ENCODE data around the gene UVRAG.
"Not testable (repeated sequence)": the region's sequence is repeated elsewhere in the genome, so short reads cannot be mapped to it uniquely, and the experiment has no call there.

The UVRAG gene

DNA sequence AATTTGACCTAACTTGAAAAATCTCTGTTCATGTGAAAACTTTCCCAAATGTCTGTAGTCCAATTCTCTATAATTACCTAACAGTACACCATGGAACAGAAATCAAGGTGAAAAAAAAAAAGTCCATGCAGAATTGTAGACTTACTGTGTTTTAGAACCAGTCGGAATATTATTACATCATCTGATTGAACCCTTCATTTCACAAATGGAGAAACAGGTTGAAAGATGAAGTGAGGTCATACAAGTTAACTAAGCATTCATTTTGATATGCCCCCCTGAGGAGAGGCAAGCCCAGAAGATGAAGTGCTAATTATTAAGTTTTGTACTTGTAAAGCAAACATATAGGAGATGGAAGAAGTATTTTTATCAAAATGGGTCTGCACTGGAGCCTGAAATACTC lies 211.9 kb downstream of the UVRAG start:
- no peak for DNase-seq (ENCODE audit: low spot score)

DNA sequence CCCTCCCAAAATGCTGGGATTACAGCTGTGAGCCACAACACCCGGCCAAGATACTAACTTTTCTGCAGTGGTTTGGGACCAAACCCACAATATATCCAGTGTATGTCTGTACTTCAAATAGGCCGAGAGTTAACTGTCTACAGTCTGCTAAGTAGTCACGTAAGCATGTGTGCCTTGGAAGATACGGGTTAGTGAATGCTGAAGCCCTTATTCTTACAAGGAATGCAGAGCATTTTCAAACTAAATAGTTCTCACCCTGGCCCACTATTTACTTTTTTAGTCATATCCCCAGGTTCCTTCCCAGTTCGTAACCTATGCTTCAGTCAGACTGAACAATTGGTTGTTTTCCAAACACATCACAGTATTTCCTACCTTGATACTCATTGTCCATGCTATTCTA lies 215.3 kb downstream of the UVRAG start:
- DNase-seq (ENCODE audit: low spot score), result no peak

DNA sequence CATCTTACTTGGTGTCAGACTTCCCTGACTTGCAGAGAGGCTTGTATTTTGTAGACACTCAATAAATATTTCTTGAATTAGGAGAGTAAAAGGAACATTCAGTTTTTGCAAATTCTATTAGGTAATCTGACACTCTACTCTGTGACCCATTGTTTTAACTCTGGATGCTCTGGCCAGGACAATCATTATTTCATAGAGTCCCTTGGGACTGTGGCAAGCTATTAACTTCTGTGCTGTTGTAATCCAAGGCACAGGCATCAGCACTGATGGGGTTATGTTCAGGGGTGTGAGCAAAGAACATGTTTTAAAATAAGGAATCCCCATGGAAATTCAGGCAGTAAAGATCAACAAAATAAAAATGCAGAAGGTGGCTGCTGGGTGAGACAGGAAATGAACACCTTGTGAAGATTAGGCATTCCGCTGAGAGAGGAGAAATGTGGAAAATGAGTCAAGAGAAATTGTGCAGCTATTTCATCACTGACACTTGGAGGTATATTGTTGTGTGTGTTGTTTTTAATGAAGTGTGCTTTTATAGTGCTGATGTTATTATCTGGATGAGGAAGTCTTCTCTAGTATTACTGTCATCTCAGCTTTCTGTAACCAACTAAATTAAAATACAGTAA lies 216.1 kb downstream of the UVRAG start:
- no peak for DNase-seq (ENCODE audit: low spot score)

DNA sequence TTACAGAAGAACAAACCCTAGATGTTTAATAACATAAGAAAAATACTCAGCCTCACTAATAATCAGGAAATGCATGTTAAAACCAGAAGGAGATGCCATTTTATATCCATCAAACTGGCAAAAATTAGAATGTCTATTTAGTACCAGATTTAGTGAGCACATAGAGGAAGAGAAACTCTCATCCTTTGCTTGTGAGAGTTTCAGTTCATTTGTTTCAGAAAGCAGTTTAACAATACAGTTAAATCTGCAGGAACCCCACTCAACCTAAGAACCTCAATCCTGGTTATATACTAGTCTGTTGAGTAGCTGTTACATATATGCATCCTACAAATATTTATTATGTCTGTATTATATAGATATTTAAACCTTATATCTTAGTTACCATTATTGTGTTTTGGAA lies 218.7 kb downstream of the UVRAG start:
- DNase-seq (ENCODE audit: low spot score), result no peak

DNA sequence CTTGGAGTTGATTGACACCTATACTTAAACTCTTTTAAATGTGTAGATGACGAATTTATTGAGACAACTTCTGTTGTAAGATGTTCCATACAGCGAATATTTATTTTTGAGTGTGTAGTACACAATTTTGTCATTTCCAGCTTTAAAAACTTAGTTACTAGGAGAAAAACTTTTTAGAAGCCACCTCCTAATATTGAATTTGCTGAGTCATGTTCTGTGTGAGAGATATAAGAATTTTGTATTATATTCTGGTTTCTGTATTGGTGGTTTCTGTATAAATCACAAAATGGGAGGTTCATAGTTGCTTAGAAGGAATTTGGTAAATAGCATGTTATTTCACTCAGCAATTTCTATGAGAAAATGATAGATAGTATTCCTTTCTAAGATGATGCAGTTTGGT lies 220.0 kb downstream of the UVRAG start:
- DNase-seq (ENCODE audit: low spot score), result peak; percentile 54

DNA sequence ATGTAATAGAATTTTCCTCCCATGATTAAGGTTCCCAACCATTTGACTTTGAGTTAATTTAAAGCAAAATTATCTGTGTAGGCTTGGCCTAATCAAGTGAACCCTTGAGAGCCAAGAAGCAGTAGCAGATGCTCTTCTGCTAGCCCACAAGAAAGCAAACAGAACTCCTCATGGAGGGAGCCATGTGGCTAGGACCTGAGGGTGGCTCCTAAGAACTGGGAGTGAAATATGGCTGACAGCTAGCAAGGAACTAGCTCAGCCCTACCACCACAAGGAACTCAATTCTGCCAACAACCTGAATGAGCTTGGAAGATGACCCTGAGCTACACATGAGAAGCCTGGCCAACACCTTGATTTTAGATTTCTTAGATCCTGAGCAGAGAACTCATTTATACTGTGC lies 223.6 kb downstream of the UVRAG start:
- DNase-seq (ENCODE audit: low spot score), result no peak

DNA sequence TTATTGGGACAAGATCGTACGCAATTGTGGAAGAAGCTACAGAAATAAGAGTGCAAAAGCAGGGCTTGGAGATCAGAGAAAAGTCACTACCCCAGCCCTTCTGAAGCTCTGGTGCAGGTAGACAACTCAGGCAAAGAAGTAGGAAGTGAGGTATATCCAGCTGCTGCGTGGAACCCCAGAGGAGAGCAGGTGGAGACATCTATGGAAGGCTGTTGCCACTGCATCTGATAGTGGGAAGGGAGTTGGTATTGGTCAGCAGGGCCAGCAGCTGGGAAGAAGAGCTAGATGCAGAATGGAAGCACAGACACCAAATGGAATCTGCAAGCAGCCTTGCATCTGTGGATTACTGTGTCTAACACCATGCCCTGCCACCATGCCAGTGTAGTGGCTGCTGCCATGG lies 226.2 kb downstream of the UVRAG start:
- no peak for DNase-seq (ENCODE audit: low spot score)

DNA sequence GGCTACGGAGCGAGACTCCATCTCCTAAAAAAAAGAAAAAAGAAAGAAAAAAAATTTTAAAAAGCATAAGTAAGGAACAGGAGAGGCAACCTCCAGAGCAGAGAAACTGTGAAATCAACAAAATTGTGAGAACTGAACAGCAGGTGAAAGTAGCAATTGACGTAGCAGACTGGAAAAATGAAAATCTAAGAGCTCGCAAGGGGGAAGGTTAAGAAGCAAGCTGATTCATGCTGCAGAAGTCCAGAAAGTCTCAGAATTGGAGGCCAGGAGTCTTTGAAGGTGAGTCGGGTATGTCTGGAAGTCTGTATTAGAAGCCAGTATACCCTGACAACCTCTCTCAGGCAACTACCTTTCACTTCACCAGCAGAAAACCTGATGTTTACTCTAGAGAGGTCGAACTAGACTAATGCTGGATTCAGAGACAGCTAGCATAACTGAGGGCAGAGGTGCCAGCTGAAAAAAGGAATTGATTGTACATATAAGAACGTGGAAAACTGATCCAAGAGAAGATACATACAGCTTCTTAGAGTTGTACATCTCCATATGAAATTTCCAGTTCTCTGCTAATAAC lies 229.8 kb downstream of the UVRAG start:
- no peak for DNase-seq (ENCODE audit: low spot score)

DNA sequence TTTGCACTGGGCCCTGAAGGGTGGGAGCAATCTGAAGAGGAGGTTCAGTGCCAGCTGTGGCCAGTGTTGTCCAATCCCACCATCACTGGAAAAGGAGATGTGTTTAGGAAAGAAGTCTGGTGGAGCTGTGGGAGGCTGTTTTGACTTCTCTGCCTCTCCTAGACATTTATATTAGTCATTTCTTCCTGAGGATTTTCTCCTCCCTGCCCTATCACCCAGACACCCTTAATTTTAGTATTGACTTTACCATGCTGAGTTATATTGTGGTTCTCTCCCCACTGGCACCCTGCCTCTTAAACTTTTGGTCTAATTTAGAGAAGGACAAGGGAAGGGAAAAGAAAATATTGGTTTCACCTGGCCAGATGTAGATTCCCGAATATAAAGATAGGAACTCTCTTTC lies 232.2 kb downstream of the UVRAG start:
- DNase-seq (ENCODE audit: low spot score), result no peak

DNA sequence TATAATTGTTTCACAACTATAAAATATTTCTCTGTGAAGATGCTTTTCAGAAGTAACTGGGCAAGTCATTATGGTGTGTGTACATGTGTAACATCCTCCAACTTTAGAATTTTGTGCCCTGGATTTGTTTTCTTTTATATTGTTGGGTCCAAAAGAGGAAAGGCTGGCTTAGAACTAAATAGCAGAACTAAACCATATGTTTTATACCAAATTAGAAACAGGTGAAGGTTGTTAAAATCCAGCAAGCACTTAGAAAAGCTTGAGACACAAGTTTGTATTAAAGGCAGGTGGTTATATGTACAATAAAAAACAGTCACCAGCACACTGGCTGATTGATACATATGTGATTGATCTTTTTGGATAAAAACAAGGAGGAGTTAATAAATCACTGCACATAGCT lies 232.8 kb downstream of the UVRAG start:
- DNase-seq (ENCODE audit: low spot score), result no peak

DNA sequence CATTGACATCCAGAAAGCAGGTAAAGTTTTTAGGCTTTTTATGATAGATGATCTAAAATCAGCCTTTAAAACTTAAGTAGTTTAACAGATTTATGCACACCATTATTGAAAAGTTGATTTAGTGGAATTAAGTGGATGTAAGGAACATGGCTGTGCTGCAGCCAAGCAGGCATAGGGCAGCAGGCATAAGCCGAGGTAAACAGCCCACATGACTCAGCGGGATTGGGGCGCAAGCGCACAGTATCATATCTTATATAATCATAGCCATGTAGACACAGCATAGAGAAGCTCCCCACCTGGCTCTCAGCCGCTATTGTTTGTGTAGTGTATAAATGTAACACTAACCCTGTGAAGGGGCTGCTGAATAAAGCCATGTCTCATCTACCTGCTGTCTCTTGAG lies 233.8 kb downstream of the UVRAG start:
- DNase-seq (ENCODE audit: low spot score), result no peak

DNA sequence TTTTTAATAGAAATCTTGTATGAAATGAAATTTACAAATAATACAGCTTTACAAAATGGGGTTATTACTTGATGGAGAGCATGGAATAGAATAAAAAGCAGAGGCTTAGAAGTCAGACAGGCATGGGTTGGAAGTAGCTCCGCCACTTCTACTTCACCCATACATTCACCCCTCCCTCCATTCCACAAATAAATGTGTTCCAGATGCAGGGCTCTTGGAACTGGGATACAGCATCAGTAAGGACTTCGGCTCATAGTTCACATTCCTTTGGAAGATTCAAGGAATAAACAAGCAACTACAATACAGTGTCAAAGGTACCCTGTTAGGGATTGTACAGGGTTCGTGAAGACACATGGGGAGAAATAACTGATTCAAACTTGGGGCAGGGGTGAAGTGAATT lies 234.5 kb downstream of the UVRAG start:
- no peak for DNase-seq (ENCODE audit: low spot score)

DNA sequence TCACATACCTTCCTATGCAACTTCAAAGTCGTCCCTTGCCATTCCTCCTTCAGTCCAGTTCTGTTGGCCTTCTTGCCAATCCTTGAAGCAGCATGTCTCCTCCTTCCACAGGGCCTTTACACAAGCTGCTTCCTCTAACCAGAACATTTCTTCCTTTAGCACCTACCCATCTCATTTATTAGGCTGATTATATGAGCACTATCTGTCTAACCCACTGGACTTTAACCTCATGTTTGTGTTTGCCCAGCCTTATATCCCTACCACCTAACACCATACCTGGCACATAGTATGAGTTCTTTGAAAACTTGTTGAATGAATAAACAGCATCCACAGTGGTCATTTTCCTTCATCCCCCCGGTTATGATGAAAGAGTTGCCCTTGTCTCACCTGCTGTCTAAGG lies 236.9 kb downstream of the UVRAG start:
- DNase-seq (ENCODE audit: low spot score), result no peak

DNA sequence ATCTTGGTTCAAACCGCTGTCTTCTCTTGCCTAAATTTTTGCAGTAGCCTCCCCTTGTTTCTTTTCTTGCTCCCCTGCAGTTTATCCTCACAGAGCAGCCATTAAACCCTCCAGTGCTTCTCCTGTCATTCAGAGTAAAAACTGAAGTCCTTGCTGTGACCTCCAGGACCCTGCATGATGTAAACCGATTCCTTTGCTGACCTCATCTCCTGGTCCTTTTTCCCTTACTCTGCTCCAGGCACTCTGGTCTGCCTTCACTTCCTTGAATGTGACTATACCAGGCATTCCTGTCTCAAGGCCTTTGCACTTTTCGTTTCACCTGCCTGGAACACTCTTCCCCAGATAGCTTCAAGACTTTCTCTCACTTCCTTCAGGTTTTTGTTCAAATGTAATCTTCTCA lies 239.3 kb downstream of the UVRAG start:
- DNase-seq (ENCODE audit: low spot score), result no peak

DNA sequence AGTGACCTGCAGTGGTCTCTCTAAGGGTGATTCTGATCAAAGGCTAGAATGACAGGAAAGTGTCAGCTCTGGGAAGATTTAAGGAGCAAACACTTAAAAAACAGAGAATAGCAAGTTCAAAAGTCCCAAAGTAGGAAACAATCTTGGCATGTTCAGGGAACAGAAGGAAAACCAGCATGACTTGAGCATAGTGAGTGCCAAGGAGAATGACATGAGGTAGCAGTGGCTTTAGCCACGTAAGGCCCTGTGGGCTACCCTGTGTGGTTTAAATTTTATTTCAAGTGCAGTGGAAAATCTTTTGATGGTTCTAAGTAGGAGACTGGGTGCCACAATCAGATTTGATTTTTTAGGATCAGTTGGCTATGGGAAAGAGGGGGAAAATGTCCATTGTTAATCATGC lies 241.9 kb downstream of the UVRAG start:
- DNase-seq (ENCODE audit: low spot score), result no peak

DNA sequence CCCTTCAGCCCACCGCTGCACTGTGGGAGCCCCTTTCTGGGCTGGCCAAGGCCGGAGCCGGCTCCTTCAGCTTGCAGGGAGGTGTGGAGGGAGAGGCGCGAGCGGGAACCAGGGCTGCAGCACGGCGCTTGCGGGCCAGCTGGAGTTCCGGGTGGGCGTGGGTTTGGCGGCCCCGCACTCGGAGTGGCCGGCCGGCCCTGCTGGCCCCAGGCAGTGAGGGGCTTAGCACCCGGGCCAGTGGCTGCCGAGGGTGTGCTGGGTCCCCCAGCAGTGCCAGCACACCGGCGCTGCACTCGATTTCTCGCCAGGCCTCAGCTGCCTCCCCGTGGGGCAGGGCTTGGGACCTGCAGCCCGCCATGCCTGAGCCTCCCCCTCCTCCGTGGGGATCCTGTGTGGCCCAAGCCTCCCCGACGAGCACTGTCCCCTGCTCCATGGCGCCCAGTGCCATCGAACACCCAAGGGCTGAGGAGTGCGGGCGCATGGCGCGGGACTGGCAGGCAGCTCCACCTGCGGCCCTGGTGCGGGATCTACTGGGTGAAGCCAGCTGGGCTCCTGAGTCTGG lies 245.5 kb downstream of the UVRAG start:
- not testable (repeated sequence) for DNase-seq (ENCODE audit: low spot score)

DNA sequence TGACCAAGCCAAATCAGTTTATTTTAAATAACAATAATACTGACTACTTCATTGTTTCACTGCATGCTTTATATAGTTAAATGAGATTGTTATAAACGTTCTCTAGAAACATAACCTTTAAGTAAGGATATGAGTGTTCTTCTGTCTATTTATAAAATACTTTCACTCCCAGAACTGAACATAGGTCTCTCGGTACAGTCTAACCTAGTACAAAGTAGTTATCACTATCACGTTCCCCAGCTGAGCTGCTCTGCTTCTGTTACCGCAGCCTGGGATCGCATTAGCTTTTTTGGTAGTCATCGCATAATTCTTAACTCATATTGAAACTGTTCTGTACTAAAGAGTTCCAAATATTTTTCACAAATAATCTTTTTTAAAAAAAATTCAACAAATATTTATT lies 247.7 kb downstream of the UVRAG start:
- no peak for DNase-seq (ENCODE audit: low spot score)

DNA sequence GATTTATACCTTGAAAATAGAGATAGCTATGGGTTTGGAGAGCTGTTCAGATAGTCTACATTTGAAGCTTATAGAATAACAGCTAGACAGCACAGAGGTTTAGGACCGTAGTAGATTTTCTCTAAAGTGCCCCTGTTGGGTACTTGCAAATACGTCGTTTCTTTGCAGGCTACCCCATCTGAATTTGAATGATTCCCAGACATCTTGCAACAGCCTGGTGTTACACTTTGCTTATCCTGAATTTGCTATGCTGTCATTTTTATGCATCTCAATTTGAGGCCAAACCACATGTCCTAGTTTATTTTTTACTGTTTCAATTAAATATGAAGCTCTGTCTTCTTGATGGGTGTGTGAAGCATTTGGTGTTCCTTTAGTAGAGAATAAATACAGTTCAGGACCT lies 249.2 kb downstream of the UVRAG start:
- no peak for DNase-seq (ENCODE audit: low spot score)

DNA sequence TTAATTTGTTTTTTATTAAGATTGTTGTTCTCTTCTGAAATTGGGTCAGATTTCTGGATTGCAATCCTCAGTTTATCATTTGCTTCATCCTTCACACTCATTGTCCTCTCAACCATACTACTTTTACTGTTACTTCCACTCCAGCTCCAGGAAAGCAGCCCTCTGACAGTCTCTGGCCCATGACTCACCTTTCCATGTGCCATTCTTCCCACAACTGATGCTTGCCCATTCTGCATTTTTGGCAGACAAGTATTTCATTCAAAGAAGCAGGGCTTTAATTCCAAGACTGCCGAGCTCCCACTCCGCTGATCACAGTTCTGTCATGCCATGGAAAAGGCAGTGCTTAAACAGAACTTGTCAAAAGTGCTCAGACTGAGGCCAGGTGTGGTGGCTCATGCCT lies 252.1 kb downstream of the UVRAG start:
- no peak for DNase-seq (ENCODE audit: low spot score)

DNA sequence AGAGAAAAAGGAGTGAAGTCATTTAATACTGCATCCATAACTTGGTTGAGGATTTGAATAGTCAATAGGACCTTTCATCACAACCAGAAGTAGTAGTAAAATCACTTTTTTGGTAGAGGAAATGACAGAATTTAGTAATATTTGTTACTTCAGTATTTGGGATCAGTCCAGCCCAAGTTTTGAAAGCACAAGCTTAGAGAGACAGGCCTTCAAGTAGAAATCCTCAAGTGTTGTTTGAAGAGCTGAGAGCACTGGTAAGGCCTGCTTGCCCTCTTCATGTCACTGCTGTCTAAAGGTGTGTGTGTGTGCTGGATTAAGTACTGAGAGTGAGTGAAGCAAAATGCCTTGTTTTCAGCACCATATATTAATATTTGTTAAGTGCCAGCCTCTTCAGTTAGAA lies 254.0 kb downstream of the UVRAG start:
- no peak for DNase-seq (ENCODE audit: low spot score)

DNA sequence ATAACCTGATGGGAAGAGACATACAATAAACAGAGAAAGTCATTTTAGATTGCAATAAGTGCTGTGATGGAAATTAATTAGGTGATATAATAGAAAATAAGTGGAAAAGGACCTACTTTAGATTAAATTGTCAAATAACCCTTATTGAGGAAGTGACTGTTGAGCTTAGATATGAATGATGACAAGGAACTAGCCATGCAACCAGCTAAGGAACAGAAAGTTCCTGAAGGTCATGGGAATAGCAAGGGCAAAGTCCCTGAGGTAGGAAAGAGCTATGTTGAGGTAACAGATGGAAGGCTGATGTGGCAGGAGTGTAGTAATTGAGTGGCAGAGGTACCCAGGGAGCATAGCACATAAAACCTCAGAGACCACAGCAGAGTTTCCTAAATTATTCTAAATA lies 256.1 kb downstream of the UVRAG start:
- no peak for DNase-seq (ENCODE audit: low spot score)

DNA sequence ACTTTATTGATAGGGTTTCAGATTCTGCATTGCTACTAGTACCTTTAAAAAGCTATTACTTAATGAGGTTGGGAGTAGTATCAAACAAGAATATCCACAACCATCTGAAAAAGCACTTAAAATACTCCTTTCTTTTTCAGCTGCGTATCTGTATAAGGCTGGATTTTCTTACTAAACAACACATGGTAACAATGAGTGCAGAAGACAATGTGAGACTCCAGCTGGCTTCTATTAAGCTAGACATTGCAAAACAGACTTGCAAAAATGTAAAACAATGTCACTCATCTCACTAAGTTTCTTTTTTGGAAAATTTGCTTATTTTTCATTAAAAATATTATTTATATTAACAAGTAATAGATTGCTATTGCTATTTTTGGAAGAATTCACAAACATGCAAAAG lies 258.7 kb downstream of the UVRAG start:
- DNase-seq (ENCODE audit: low spot score), result no peak

DNA sequence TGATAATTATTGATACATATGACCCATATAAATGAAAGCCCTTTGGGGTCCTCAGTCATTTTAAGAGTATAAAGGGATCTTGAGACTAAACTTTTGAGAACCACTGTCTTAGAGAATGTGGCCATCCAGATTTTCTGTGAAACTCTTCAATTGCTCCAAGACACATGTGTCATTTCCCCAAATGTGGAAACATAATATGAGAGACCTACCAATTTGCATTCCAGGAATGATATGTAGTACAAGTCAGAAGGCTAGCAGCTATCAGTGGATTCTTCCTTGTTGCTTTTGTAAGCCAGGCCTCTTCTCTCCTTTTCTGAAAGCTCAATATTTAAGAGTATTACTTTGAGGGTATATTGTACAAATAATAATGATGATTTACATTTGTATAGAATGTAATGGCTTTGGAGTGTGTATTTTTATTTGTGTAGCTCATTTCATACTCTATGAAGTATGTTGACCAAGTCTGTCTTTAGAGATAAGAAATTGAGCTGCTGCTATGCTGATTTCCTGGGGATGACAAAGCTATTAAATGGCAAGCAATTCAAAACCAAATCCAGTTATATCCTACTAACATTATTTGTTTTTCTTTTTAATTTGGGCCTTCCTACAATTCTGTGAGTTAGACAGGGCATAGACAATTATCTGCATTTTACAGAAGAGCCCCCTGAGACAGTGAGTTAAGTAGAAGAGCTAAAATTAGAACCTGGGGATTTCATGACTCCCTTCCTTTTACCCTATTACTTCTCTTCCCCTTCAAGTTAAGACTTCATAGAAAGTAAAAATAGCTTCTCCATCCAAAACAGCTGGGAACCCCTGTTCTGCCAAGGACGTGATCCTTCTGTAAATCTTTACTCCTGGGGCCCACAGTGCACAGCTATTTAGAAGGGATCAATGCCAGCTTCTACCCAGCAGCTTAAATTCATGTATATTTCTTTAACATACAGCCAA lies 259.4 kb downstream of the UVRAG start:
- DNase-seq (ENCODE audit: low spot score), result peak; percentile 83
